ENCODE data around the gene PTGER1. TPM values are rescaled to one million over a fixed set of nuclear protein-coding genes. Genes with fewer than 3 reads are reported as not detected.

Gene PTGER1
- total and polyA plus RNA-seq, 9 of the 15 experiments (the other 6 are each of a cell fraction or from before 2014, with no cell fraction given): 0.06 to 0.36 (median 0.31) TPM; not detected in 5

GRCh38 chr19:14443632-14444216 is 31.4 kb downstream of the PTGER1 start:
- DNase-seq (ENCODE audit: extremely low read depth in 1 of 4, low spot score in 3 of 4) (no peak), ATAC-seq (no peak), FAIRE-seq (no peak)
- intact Hi-C loops (cut with micrococcal nuclease) (no loop called here), in situ Hi-C loops (cut with MboI) (no loop called here)
- WGBS (ENCODE audit: insufficient coverage, low coverage, missing lambda C conversion rate): 95% methylated on average over 14 of the region's 14 CpGs
- CTCF ChIA-PET (ENCODE audit: low intra/inter-chr PET ratio): no interaction called here
- H3K4me3 ChIP-seq: no peak overlapping the region
- H3K27ac ChIP-seq (ENCODE audit: extremely low read depth, low read depth, low read length): no peak overlapping the region
- POLR2A ChIA-PET: no interaction called here
- TF ChIP-seq NFE2 (IDR thresholded peaks at IDR 0.05; ENCODE audit: low read depth) (no peak), RBM14 (IDR thresholded peaks at IDR 0.05; ENCODE audit: borderline replicate concordance, insufficient read depth, low read depth, low read length) (no peak), KDM1A (IDR thresholded peaks at IDR 0.05) (peak in 1 of 2 experiments; percentile 100; a peak in 2 of 4 replicates), RBFOX2 (IDR thresholded peaks at IDR 0.05; ENCODE audit: low read depth, low read length) (0 out of 2 replicates have a peak, but pooled peaks have one; percentile 25), EGR1 (conservative IDR thresholded peaks at IDR 0.05) (0 out of 2 replicates have a peak, but pooled peaks have one; percentile 7), POLR2G (IDR thresholded peaks at IDR 0.05; ENCODE audit: low read depth, low read length) (peak; percentile 15; the same call in 1 of the 2 replicates), HDAC6 (IDR thresholded peaks at IDR 0.05; ENCODE audit: low read depth, low read length) (no peak), AFF1 (IDR thresholded peaks at IDR 0.05; ENCODE audit: low read depth in 1 of 2, partially characterized antibody in 2 of 2) (peak in 1 of 2 experiments; percentile 41), ARID2 (IDR thresholded peaks at IDR 0.05) (peak; percentile 94; the same call in 1 of the 2 replicates)
- TF ChIP-seq, protein P1, sequence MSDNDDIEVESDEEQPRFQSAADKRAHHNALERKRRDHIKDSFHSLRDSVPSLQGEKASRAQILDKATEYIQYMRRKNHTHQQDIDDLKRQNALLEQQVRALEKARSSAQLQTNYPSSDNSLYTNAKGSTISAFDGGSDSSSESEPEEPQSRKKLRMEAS (CRISPR knock-in tag; IDR thresholded peaks at IDR 0.05): peak; percentile 49; the same call in 1 of the 2 replicates
- H3K4me2 ChIP-seq (ENCODE audit: insufficient read depth, low read length): no peak overlapping the region
- no peak overlapping the region for H3K9ac ChIP-seq (ENCODE audit: insufficient read depth in 1 of 2, low read depth in 2 of 2, low read length in 2 of 2)
- H3K9me3 ChIP-seq (replicated peaks; ENCODE audit: control insufficient read depth, insufficient read depth, low read depth, low read length): no peaks in the 10 kb centered on the region; the same call in 1 of the 2 replicates
- H3K4me1 ChIP-seq (replicated peaks in 1 of 2; ENCODE audit: control insufficient read depth in 2 of 2, insufficient read depth in 2 of 2, low read length in 2 of 2): peaks cover 11 to 25% of the 10 kb centered on the region in 2 experiments
- no peak overlapping the region for H2AFZ ChIP-seq (ENCODE audit: low read depth, low read length)
- H3K9me1 ChIP-seq (ENCODE audit: control insufficient read depth, insufficient read depth, low read length): no peaks in the 10 kb centered on the region
- no peaks in the 10 kb centered on the region for H3K27me3 ChIP-seq (ENCODE audit: control insufficient read depth in 2 of 2, insufficient read depth in 2 of 2, low read length in 2 of 2)
- 0 out of 2 replicates have a peak, but pooled peaks cover 3% of the 10 kb centered on the region for H4K20me1 ChIP-seq (replicated peaks; ENCODE audit: control insufficient read depth, insufficient read depth, low read length)
- H3K79me2 ChIP-seq (ENCODE audit: control insufficient read depth, insufficient read depth, low read length): peaks cover 29% of the 10 kb centered on the region
- peaks cover 73% of the 10 kb centered on the region for H3K36me3 ChIP-seq (ENCODE audit: control insufficient read depth, insufficient read depth, low read length)
- no TSS peak for BruUV-seq (replicated peaks)
